H1 (cell line): ENCODE measurements around the gene USP36.

Experiments used
- CEBPB ChIP-seq: IDR thresholded peaks from 2 replicates; pipeline ENCODE4 v1.6.1; 2012; ENCODE audit warnings: low read depth, low read length
- CTCF ChIP-seq, 3 experiments: IDR thresholded peaks; 1 replicate in 2 of 3; 2 replicates in 1 of 3; pipeline versions ENCODE4 v1.5.1 to v1.6.1; 2011; ENCODE audit warnings: low read length in 3 of 3, mild to moderate bottlenecking in 3 of 3, inconsistent platforms in 2 of 3, low read depth in 1 of 3, moderate library complexity in 1 of 3; ENCODE audit not compliant: insufficient read depth in 1 of 3; ENCODE audit errors: control extremely low read depth in 1 of 3
- EP300 ChIP-seq, 2 experiments: IDR thresholded peaks; 1 replicate in 1 of 2; 2 replicates in 1 of 2; pipeline ENCODE4 v1.6.1; 2011 to 2012; ENCODE audit warnings: low read depth in 2 of 2, low read length in 2 of 2, mild to moderate bottlenecking in 2 of 2, borderline replicate concordance in 1 of 2, inconsistent platforms in 1 of 2, moderate library complexity in 1 of 2
- GTF2F1 ChIP-seq: IDR thresholded peaks from 2 replicates; pipeline ENCODE4 v1.6.1; 2012; ENCODE audit warnings: low read depth, low read length, improper control_type of control experiment, borderline replicate concordance
- MAX ChIP-seq: IDR thresholded peaks from 2 replicates; pipeline ENCODE4 v1.6.1; 2012; ENCODE audit warnings: inconsistent platforms
- NRF1 ChIP-seq: IDR thresholded peaks from 2 replicates; pipeline ENCODE4 v1.6.1; 2011; ENCODE audit warnings: mild to moderate bottlenecking, low read depth, low read length, improper control_type of control experiment
- POLR2A ChIP-seq, 2 experiments: IDR thresholded peaks; 1 replicate in 1 of 2; 2 replicates in 1 of 2; pipeline ENCODE4 v1.6.1; 2011; ENCODE audit warnings: low read depth in 2 of 2, low read length in 2 of 2, mild to moderate bottlenecking in 2 of 2; ENCODE audit errors: control extremely low read depth in 1 of 2
- SP1 ChIP-seq: IDR thresholded peaks from 2 replicates; pipeline ENCODE4 v1.6.1; 2011; ENCODE audit warnings: low read depth, low read length
- TEAD4 ChIP-seq: IDR thresholded peaks from 2 replicates; pipeline ENCODE4 v1.6.1; 2012; ENCODE audit warnings: low read depth, low read length, inconsistent platforms, mixed read lengths
- USF2 ChIP-seq: IDR thresholded peaks from 2 replicates; pipeline ENCODE4 v1.6.1; 2011; ENCODE audit warnings: low read length, improper control_type of control experiment

GRCh38 chr17:78865682-78866390, 25.2 kb upstream of the USP36 start:
- TF ChIP-seq SP1: no peak
- peak; percentile 82 to 97 (median 94) for TF ChIP-seq CTCF (IDR thresholded peaks at IDR 0.05; ENCODE audit: control extremely low read depth in 1 of 3, insufficient read depth in 1 of 3, low read depth in 1 of 3, low read length in 3 of 3)
- TF ChIP-seq POLR2A (IDR thresholded peaks at IDR 0.05; ENCODE audit: control extremely low read depth in 1 of 2, low read depth in 2 of 2, low read length in 2 of 2): no peak
- TF ChIP-seq NRF1: no peak
- TF ChIP-seq CEBPB: no peak
- TF ChIP-seq EP300 (IDR thresholded peaks at IDR 0.05; ENCODE audit: borderline replicate concordance in 1 of 2, low read depth in 2 of 2, low read length in 2 of 2): no peak
- no peak for TF ChIP-seq MAX
- TF ChIP-seq TEAD4: no peak
- no peak for TF ChIP-seq GTF2F1
- TF ChIP-seq USF2: no peak
